IPS DF 6.9 (cell line): ENCODE measurements around the gene MCRIP1.

Experiments used
- DNase-seq: peaks from one replicate; pipeline ENCODE4 v3.0.0-alpha.2; 2013; ENCODE audit warnings: low read depth, low spot score
- H3K27ac ChIP-seq: one replicate; pipeline ENCODE4 v1.5.1; 2013; ENCODE audit warnings: low read length, control low read depth
- H3K27me3 ChIP-seq: 2 replicates; pipeline ENCODE4 v1.6.1; 2013; ENCODE audit warnings: mild to moderate bottlenecking, low read length; ENCODE audit not compliant: control insufficient read depth, insufficient read depth
- H3K36me3 ChIP-seq: 2 replicates; pipeline ENCODE4 v1.6.1; 2013; ENCODE audit warnings: low read length; ENCODE audit not compliant: control insufficient read depth, insufficient read depth
- H3K4me1 ChIP-seq: 2 replicates; pipeline ENCODE4 v1.6.1; 2013; ENCODE audit warnings: low read length; ENCODE audit not compliant: control insufficient read depth, insufficient read depth
- H3K4me3 ChIP-seq: 2 replicates; pipeline ENCODE4 v1.5.1; 2013; ENCODE audit warnings: mild to moderate bottlenecking, low read length
- H3K9me3 ChIP-seq: 2 replicates; pipeline ENCODE4 v1.6.1; 2013; ENCODE audit warnings: low read length, inconsistent platforms; ENCODE audit not compliant: control insufficient read depth, insufficient read depth
- WGBS: extraction: QIAGEN DNeasy Blood & Tissue Kit; methylation state at CpG from one replicate; pipeline ENCODE4 v1.1.7; 2013; ENCODE audit warnings: mixed read lengths, missing lambda C conversion rate; ENCODE audit not compliant: insufficient read length, insufficient coverage; 5-methylcytosine and 5-hydroxymethylcytosine counted together

The MCRIP1 gene

DNA sequence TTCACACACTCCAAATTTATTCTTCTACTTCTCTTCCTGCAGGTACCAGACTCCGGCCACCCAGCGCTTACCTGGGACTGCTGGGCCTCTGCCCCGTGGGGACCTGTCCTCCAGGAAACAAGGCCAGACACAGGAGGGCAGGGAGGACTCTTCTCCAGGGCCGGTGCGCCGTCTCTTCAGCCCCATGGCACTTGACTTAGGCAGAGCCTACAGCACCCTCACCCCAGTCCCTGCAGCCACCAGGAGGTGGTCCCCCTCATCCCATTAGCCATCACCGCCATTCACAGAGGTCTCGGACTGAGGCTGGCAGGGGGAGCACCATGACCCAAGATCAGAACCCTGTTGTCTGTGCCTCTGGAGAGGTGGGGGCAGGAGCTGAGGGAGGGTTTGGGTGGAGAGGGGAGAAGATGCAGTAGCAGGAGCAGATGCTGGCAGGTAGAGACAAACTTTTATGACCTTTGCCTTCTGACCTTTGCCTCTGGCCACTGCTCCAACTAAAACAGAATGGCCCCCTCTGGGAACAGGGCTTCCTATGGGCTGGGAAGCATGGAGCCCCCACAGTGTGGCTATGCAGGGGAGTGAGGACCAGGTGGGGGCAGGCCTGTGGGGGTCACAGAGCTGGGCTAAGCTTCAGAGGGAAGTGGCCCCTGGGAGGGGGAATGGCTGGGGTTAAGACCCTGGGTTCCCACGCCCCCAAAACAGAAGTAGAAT is 30.9 kb downstream of the MCRIP1 start:
- Histone ChIP-seq H3K27me3 (peaks cover 26% of the 10 kb centered on the region; the same call in 1 of the 2 replicates), H3K4me1 (peaks cover 1% of the 10 kb centered on the region; the same call in 1 of the 2 replicates), H3K4me3 (no peak overlapping the region), H3K9me3 (no peaks in the 10 kb centered on the region), H3K36me3 (no peaks in the 10 kb centered on the region; the same call in 1 of the 2 replicates), H3K27ac (no peak overlapping the region)
- no CpG with 5 or more reads among the region's 9 CpGs for WGBS
- DNase-seq, result no peak

GRCh38 chr17:81801327-81801726 is 31.8 kb downstream of the MCRIP1 start:
- WGBS, result no CpG with 5 or more reads among the region's 9 CpGs
- peaks cover 1% of the 10 kb centered on the region; the same call in 1 of the 2 replicates for H3K4me1 ChIP-seq
- no peaks in the 10 kb centered on the region for H3K9me3 ChIP-seq
- H3K36me3 ChIP-seq, result no peaks in the 10 kb centered on the region; the same call in 1 of the 2 replicates
- no peak overlapping the region for H3K27ac ChIP-seq
- H3K27me3 ChIP-seq, result peaks cover 26% of the 10 kb centered on the region; the same call in 1 of the 2 replicates
- DNase-seq, result no peak
- no peak overlapping the region; the same call in 1 of the 2 replicates for H3K4me3 ChIP-seq

DNA sequence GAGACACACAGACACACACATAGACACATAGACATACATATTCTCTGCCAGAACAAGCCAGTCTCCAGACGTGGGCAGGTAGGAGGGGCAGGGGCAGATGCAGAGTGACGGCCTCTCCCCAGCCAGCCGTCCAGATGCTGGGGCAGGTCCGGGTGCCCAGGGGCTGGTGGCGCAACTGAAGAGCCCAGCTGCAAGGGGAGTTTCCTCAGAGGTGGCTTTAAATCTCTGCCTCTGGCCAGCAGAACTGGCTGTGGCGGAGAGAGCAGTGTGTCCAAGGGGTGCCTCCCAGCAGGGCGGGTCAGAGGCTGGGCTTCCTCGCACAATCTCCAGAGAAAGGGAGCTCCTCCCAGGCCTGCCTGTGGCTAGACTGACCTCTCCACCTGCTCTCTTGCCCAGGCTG is 38.6 kb downstream of the MCRIP1 start:
- Histone ChIP-seq H3K4me1 (no peaks in the 10 kb centered on the region), H3K27me3 (no peaks in the 10 kb centered on the region), H3K4me3 (no peak overlapping the region), H3K9me3 (no peaks in the 10 kb centered on the region), H3K27ac (no peak overlapping the region), H3K36me3 (no peaks in the 10 kb centered on the region)
- WGBS, result no CpG with 5 or more reads among the region's 8 CpGs
- no peak for DNase-seq

DNA sequence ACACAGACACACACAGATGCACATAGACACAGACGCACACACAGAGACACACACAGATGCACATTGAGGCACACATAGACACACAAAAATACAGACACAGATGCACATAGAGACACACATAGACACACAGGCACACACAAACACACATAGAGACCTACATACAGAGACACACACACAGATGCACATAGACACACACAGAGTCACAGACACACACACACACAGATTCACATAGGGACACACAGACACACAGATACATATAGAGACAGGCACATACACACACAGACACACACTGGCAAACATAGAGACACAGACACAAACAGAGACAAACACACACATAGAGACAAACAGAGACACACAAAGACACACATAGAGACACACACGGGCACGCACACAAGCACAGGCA is 39.0 kb downstream of the MCRIP1 start:
- Histone ChIP-seq H3K4me1 (no peaks in the 10 kb centered on the region), H3K27me3 (no peaks in the 10 kb centered on the region), H3K36me3 (no peaks in the 10 kb centered on the region), H3K4me3 (no peak overlapping the region), H3K27ac (no peak overlapping the region), H3K9me3 (no peaks in the 10 kb centered on the region)
- no peak for DNase-seq
- WGBS, result no CpG with 5 or more reads among the region's 3 CpGs

- DNase-seq, result no peak
- no peak overlapping the region for H3K4me3 ChIP-seq
- no peak overlapping the region for H3K27ac ChIP-seq
- no peaks in the 10 kb centered on the region for H3K4me1 ChIP-seq
- H3K36me3 ChIP-seq, result no peaks in the 10 kb centered on the region
- 100% methylated on average over 5 of the region's 8 CpGs for WGBS
- no peaks in the 10 kb centered on the region for H3K27me3 ChIP-seq
- H3K9me3 ChIP-seq, result no peaks in the 10 kb centered on the region
These were observed 40.1 kb downstream of the MCRIP1 start for GRCh38 chr17:81792675-81793615.
